HG03520 (cell line): ENCODE data around the gene FAM43A.

Source experiments
- ATAC-seq: cut with Tn5 transposase; IDR thresholded peaks from one replicate; pipeline ENCODE4 v1.9.1; 2021; ENCODE audit warnings: mild to moderate bottlenecking, moderate library complexity; ENCODE audit not compliant: unreplicated experiment

The FAM43A gene, protein sequence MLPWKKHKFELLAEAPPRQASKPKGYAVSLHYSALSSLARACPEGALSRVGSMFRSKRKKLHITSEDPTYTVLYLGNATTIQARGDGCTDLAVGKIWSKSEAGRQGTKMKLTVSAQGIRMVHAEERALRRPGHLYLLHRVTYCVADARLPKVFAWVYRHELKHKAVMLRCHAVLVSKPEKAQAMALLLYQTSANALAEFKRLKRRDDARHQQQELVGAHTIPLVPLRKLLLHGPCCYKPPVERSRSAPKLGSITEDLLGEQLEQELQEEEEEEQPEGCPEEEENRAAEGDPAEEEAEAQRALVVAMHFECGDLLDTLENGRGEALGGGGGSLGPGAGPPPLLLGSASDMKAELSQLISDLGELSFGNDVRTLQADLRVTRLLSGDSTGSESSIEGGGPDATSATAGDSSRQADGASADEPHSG

GRCh38 chr3:194685718-194686413 lies at the start of gene FAM43A:
Gene FAM43A (plus strand): TSS chr3:194685883. CDS start chr3:194686827, 944 bp downstream.
- ATAC-seq = no peak

GRCh38 chr3:194637066-194637465 lies 48.6 kb upstream of the FAM43A start:
- ATAC-seq = no peak

- ATAC-seq = no peak
Observed at GRCh38 chr3:194637541-194638400, 47.9 kb upstream of the FAM43A start.

DNA sequence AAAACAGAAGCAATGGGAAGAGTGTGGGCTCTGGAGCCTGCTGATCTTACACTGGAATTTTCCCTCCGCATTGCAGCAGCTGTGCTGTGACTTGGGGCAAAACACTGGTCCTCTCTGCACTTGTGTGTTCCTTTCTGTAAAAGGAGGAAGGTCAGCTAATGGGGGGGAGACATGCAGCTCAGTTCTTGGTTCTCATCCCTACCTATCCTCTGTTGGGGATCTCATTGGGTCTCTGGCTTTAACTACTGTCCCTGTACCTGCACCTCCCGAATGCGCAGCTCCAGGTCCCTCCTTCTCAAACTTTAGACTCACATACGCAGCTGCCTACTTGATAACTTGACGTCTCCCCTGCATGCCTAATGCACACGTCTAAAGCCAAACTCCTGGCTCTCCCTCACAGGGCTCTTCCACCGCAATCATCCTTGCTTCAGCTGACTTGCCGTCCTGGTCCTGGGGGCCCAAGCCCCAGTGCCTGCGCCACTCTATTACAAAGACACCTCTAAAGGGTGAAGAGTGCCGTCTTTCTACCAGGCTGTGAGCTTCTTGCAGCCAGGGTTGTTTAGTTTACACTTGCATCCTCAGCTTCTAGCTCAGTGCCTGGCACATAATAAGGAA lies 46.6 kb upstream of the FAM43A start:
- no peak for ATAC-seq

DNA sequence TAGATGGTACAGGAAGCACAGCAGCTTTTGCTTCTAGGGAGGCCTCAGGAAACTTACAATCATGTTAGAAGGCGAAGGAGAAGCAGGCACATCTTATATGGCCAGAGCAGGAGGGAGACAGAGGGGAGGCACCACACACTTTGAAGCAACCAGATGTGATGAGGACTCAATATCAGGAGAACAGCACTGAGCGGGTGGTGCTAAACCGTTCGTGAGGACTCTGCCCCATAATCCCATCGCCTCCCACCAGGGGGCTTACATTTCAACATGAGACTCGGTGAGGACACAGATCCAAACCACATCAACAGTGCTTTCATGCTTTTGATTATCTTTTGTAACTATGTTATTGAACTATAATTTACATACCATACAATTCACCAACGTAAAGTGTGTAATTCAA lies 44.9 kb upstream of the FAM43A start:
- no peak for ATAC-seq

DNA sequence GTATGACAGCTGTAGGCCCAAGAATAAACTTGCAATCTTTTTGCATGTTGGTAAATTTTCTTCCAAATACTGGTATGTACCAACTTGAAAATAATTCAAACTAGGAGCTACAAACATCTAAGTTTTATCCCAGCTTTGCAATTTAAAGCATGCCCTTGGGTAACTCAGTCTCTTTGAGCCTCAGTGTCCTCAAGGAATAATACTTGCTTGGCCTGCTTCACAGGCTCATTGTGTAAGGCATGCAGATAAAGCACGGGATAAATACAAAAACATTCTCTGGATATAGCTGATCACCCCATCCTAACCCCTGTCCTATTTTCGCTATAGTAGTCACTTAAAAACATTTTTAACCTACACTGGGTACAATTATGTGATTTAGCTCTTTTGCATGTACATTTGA lies 42.9 kb upstream of the FAM43A start:
- ATAC-seq = no peak

GRCh38 chr3:194647747-194648146 lies 37.9 kb upstream of the FAM43A start:
- ATAC-seq = no peak

DNA sequence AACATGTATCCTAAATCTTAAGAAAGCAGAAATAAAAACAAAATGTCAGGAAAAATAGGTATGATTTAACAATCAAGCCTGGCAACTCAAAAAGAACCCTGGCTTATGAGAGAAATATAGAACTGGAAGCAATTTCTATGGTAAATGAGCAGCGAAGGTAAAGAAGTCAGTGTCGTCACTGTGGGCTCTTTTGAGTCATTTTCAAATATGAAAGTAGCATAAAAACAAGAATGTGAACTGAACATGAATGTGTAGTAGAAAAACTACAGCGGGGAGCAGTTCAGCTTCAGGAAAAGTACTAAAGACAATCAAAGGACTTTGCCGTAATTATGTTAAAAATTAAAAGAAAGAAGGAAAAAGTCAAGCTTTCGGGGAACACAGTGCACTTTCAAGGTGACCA lies 31.2 kb upstream of the FAM43A start:
- ATAC-seq = no peak

DNA sequence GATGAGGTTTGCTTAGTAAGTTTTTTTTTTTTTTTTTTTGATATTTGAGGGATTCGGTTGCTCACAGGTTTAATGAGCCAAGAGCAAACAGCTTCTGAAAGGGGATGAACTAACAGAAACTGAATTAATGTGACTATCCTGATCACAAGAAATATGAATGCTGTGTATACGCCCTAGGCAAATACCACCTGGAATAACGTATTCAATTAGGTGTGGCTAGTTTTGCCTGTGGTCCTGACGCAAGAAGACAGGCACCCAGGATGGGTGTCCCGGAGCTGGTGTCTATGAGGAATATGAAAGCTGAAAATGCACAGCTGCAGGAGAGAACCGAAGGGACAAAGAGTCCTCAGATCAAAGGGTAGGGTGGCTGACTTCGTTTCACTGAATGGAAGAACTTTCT lies 28.2 kb upstream of the FAM43A start:
- ATAC-seq = no peak

DNA sequence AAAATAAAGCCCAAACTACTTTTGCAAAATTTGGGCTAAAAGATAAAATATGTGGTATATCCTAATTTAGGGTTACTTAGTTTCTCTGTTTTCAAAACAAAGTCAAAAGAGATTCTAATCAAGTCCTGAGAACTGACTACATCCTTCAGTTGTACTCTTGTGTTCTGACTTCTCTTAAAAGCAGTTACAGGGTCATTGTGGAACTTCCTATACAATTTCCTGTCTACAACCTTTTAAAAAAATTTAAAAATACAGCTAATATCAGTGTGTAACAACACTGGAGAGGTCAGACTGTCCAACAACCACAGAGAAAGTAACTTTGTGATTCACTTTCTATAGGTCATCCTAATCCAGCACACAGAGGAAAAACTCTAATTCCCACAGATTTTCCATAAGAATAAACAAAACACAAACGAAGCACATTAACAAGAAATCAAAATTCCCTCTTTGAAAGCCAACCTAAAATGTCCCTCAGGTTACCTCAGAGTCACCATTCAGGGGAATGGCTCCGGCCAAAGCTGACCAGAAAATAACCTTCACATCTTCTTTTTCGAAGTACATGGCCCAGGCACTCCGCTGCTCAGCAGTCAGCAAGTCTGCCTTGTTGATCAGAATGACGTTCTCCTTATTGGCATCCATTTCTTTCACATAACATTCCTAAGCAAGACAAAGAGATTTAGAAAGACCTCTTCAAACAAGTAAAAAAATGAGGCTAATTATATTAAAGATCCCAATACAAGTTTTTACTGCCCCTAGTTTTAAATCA lies 27.0 kb upstream of the FAM43A start:
- no peak for ATAC-seq

GRCh38 chr3:194659778-194660177 lies 25.9 kb upstream of the FAM43A start:
- ATAC-seq = no peak

- no peak for ATAC-seq
Observed at GRCh38 chr3:194661374-194661773, 24.3 kb upstream of the FAM43A start.

GRCh38 chr3:194661946-194662345 lies 23.7 kb upstream of the FAM43A start:
- no peak for ATAC-seq

GRCh38 chr3:194664857-194665256 lies 20.8 kb upstream of the FAM43A start:
- no peak for ATAC-seq

GRCh38 chr3:194667363-194667762 lies 18.3 kb upstream of the FAM43A start:
- no peak for ATAC-seq

DNA sequence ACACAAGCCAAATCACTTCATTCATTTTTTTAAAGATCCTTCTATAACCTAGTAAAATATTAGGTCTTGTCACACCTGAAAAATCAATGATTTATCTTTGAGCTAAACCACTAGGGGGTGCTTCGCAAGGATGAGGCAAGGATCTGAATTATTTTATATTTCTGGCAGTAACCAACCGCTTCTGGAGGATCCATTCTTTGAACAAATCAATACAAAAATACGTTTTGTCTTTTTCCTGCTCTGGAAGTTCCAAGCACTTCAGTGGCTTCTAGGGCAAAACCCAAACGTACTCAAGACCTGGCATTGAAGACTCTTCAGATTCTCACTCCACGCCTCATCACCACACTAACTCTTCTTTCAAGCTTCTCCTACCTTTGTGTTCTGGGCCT lies 14.2 kb upstream of the FAM43A start:
- no peak for ATAC-seq

GRCh38 chr3:194671900-194672808 lies 13.5 kb upstream of the FAM43A start, which contains the start of gene LSG1:
Gene LSG1 (minus strand): TSS chr3:194672191. CDS start chr3:194672162, 29 bp downstream.
- peak; percentile 82 for ATAC-seq

DNA sequence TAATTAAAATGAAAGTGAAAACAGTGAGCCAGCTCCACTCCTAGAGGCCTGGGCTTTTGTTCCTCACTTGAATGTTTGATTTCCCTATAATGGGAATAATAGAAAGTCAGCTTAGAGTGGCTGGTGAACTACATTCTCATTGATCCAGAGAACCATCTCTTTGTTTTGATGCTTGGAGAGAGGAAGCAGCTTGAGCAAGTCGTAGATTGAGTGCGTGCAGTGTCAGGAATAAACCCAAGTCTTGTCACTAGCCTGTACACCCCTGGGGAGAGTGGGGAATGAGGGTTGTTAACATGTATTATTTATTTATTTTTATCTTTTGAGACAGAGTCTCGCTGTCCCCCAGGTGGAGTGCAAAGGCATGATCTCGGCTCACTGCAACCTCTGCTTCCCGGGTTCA lies 12.8 kb upstream of the FAM43A start:
- ATAC-seq = no peak

GRCh38 chr3:194673761-194674160 lies 11.9 kb upstream of the FAM43A start:
- no peak for ATAC-seq
